Activated CD4-positive, alpha-beta T cell treated with anti-CD3 and anti-CD28 coated beads, Interleukin-2, amount 50 U/mL, for 16 hours (primary cell): ENCODE results near the gene ID2.

Source experiments
- DNase-seq: peaks from one replicate; pipeline ENCODE4 v3.0.0-alpha.2; 2020

Gene ID2, protein sequence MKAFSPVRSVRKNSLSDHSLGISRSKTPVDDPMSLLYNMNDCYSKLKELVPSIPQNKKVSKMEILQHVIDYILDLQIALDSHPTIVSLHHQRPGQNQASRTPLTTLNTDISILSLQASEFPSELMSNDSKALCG

DNA sequence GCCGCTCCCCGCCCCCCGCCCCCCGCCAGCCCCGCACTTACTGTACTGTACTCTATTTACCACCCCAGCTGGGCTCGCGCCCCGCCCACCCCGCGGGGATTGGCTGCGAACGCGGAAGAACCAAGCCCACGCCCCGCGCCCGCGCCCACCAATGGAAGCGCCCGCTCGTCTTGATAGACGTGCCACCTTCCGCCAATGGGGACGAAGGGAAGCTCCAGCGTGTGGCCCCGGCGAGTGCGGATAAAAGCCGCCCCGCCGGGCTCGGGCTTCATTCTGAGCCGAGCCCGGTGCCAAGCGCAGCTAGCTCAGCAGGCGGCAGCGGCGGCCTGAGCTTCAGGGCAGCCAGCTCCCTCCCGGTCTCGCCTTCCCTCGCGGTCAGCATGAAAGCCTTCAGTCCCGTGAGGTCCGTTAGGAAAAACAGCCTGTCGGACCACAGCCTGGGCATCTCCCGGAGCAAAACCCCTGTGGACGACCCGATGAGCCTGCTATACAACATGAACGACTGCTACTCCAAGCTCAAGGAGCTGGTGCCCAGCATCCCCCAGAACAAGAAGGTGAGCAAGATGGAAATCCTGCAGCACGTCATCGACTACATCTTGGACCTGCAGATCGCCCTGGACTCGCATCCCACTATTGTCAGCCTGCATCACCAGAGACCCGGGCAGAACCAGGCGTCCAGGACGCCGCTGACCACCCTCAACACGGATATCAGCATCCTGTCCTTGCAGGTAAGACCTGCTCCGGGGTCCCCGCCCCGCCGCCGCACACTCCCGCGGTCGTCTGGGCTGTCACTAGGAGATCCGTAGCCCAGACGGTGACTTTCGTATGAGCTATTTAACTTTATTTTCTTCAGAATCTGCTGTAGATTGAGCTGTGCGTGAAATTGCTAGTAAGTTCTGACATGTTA lies at the start of gene ID2:
Gene ID2 (plus strand): TSS at position 271 of the 907 bp plus-strand sequence. CDS start 110 bp downstream, at position 381.
- DNase-seq = peak; percentile 99

DNA sequence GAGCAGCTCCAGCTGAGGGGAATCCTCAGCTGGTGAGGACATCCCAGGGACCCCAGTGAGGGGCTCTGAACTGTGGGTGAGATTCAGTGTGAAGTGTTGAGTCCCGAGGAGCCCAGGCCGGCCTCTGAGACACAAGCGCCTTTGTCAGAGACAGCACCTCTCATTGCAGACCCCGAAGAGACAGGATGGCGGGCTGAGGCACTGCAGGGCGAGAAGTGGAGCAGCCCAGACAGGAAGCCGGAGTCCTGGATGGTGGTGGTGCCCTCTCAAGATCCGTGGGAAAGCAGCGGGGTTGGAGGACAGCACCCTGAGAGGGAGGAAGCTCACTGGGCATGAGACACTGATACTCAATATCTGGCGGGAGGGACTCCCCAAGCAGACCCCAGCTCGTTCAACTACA lies 49.1 kb upstream of the ID2 start:
- DNase-seq = no peak

DNA sequence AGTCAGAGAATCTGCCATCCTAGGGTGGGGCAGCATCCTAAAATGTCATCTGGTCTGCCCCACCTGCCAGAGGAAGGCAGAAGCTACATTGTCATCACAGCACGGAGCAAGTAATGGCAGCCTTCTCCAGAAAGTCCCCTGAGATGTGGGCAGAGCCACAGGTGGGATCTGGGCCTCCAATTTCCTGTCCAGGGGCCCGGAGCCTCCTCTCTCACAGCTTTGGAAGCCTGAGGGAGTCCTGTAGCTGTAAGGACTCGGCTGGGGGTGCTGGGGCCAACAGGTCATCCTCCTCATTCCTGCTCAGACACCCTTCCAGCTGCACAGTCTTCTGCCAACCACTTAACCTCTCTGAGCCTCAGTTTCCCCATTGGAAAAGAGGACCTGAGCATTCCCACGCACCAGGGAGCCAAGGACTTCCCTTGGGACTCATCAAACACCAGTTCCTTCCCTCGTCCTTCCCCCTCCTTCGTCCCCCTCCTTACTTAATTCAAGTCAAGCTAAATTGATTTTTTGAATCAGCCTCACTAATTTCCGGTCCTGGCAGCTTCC lies 48.6 kb upstream of the ID2 start:
- DNase-seq = no peak

DNA sequence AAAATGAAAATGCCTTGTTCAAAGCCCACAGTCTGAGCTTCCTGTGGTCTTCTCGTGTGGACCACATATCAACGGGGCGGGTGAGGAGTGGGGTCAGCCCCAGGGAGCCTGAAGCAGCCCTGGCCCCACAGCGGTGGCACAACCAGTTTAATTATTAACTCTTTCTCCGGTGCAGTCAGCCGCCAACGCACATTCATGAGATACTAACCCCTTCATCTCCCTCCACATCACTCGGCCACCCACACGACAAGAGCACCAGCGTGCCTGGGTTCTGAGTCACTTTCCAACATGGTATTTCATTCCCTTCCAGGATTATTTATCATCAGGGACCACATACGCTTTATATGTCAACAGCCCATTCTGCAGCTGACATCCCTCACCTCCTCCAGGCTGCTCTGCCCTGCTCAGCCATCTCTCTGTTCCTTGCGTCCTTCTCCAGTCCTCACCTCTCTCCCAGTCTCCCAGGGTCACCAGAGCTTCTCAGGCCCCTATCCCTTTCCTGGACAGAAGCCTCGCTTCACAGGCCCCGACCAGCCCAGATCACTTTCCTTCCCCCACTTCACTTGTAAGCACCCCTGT lies 48.0 kb upstream of the ID2 start:
- no peak for DNase-seq

DNA sequence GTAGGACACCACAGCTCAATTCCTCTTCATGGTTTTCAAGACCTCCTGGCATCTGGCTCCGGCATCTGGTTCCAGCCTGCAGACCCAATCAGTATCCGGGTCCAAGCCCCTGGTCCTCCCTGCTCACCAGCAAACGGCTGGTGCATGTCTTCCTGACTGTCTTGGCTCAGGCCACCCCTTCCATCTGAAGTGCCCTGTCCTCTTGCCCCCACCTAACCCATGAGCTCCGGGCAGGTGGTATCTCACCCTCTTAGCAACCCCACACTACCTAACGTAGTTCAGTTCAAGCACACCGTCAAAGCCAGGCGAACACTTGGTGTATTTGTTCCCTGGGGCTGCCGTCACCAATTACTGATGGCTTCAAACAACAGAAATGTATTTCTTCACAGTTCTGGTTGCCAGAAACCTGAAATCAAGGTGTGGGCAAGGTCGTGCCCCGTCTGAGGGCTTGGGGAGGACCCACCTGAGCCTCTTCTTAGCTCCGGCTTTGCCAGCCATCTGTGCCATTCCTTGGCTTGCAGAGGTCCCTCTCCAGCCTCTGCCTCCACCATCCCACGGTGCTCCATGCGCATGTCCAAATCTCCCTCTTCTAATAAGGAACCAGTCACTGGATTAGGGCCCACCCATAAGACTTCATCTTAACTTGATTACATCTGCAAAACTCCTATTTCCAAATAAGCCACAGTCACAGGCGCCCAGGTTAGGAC lies 47.2 kb upstream of the ID2 start:
- no peak for DNase-seq

DNA sequence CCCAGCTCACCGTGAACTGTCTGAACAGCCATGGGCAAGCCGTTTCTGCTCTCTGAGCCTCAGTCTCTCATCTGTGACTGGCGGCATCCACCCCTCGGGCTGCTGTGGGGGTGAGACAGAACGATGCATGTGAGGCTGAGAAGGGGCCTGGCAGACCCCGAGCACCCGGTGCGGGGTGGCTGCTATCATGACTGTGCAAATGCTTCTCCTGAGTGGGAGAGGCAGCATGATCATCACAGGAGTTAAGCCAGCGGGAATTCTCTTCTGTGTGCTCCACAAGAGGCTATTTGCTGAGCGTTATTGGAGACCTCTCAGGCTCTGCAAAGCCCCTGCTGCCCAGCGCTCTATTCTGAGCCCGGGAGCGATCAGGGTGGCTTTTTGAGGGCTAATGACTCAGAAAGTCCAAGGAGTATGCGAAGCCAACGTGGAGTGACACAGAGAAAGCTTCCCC lies 45.8 kb upstream of the ID2 start:
- no peak for DNase-seq

DNA sequence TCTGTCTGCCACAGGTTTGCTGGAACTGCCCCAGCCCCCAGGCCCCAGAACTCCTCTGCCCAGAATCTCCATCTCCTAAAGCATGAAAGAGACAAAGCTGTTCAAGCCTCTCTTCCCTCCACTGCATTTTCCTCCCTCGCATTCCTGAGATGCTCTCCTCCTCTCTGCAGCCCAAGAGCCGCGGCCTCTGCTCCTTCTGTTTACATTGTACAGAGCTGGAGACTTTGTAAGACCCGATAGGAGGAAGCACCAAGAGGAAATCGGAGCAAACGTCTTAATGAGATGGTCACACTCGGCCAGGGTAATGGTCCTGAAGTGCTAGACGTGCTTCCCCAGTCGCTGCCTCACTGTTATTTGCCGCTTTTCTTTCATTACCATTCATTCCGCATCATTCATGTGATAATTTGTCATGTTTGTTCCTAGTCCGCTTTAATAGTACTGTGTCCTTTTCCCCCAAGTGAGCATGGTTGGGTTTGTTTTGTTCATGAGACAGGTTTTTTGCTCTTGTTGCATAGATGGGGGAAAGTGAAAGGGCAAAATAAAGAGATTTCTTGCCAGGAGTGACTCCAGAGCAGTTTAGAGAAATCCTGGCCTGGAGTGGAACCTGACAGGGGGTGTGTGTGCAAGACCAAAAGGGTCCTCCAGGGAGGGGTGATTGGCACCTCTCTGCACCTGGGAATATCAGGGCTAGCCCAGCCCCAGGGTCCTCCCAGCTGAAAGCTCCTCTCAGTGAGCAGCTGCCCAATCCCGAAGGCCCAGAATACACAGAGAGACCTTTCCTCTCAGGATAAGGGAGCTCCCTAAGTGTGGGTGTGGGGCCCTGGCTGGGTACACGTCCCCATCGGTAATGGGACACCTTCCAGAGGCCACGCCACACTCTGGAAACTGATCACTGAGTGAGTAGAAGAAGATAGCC lies 44.9 kb upstream of the ID2 start:
- DNase-seq = no peak

DNA sequence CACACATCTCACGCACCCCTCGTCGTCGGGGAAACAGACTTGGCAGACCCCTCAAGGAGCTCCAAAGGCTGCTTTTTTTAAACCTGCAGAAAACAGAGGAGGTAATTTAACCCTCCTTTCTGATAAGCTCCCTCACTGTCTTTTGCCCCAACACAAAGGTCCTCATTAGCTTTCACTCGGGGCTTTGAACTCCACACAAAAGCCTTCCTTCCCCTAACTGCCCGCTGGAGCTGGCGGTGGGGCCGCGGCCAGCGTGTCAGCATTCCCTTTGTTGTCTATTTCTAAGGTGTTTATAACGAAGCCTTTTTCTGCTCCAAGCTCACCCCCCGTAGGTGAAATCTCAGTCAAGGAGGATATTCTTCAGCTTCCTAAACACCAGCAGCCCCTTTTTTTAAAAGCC lies 43.5 kb upstream of the ID2 start:
- DNase-seq = no peak

DNA sequence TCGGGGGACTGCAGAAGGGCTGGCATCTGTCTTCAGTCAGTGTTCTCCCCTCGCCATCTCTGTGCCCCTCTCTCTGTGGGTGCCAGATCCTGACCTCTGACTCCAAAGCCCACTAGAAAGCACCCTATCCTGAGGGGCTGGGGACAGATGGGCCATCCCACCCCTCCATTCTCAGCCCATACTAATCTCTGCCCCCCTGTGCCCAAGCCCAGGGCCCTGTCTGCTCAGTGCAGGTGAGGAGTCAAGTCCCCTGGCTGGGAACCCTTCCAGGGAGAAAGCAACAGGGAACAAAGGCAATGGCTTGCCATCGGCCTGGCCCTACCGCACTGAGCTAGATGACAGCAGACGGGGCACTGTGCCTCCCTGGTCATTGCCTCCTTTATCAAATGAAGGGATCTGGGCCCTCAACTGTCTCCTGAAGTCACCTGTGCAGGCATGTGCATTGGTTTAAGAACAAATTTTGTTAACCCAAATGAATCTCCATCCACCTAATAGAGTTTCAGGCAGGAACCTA lies 42.7 kb upstream of the ID2 start:
- no peak for DNase-seq

DNA sequence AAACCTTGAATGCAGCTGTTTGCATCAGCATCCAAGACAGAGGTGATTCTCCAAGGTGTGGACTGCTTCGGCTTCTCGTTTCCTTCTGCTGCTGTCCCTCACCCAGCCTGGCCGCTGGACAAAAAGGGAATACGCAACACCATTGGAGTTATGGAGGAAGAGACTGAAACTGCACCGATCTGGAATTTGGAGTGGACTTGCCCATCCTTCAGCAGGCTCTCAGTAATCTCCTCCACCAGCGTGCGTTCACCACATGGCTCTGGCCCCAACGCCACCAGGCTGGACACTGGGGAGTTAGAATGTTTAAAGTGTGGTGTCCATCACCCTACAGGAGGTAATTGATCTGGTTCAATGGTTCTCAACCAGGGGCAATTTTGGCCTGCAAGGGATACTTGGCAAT lies 41.4 kb upstream of the ID2 start:
- DNase-seq = no peak

DNA sequence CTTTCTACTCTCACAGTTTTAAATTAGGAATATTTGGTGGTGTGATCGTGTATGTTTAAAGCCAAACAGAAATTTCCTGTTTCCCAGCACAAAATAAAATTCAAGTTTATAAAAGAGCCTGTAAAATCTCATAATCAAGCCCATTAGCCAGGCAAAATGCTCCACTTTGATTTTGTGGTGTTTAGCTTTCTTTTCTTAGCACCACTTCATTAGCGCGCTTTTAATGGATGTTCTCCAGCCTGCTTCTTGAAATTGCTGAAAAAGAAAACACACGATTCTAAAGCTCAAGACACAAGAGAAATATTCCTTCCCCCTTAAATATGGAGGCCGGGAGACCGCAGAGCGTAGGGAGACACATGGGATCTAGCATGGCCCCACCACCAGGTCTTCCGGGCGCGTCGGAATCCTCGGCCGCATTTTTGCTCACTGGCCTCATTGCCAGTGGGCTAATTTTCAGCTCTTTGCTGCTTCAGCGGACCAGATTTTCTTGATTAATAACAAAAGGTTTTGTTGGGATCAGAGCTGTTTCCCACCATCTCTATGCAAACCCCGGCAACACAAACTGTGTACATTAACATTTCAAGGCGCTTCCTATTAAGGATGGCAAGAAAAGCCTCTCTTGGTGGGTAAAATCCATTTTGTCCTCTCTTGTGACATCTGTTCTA lies 40.4 kb upstream of the ID2 start:
- DNase-seq = no peak

DNA sequence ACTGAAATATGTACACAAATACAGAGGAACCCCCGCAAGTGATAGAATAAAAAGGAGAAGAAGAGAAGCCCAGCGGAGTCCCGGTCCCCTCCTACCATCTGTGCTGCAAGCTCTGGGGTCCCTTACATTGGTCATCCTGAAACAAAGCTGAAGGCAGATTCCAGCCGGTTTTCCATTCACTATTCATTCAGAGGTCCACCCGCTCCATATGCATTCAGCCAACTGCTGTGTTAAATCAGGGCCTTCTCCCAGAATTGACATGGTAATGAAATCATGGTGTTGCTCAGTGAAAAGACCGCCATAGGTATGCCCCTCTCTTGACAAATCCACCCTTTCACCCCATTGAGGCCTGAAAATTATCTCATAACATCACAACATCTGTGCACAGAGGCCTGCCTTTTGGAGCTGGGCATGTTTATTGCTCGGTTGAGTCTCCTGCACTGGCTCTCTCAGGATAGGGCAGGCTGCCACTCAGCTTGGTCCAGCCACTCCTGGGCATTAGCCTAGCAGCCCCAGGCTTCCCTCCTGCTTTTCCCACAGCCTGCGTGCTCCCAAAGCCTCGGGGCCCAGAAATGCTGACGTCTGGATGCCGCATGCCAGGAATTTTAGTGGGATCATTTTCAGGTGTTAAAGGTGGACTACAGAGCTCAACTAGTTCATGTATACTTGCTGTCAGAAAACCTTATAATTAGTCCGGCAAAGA lies 39.3 kb upstream of the ID2 start:
- no peak for DNase-seq

DNA sequence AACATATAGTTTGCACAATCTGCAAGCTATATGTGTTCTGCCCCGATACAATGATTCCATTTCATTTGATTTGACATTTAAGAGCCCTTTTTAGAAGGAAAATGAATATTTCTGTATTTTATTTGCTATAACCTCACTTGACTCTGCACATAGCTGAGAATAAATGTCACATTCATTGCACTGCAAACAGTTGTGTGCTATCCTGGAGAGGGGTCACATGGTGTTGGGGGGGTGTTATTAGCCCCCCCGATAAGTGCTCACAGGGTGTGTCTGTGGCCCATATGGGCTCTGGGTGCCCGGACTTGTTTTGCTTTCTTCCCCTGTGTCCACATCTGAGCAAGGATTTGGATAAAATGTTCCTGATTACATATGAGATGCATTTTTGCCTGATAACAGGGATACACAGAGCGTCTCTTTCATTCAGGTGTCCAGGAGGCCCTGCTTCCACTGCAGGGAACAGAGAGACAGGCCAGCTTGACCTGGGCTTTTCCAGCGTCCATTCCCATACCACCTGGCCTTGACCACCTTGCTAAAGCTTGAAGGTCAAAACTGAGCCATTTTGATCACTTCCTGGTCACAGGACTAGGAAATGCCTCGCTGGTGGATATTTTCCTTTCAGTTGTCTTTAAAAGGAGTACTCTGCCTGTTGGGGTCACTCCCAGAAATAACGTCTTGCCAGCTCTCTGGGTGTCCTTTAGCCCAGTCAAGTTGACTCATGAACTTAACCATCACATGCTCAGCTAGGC lies 38.4 kb upstream of the ID2 start:
- no peak for DNase-seq

DNA sequence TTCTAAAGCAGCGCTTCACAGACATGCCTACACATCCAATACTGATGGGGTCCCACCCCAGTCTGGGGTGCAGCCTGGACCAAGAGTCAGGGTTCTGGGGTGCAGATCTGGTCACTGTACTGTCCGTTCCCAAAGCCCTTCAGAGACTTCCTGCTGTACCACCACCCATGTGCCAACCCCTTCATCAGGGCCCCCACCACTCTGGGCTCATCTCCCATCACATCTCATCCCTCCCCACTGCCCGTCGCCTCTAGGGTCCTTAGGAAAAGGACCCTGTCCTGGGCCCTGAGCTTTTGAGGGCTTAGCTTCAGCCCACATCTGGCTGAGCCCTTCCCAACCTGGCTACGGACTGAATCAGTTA lies 37.9 kb upstream of the ID2 start:
- no peak for DNase-seq

DNA sequence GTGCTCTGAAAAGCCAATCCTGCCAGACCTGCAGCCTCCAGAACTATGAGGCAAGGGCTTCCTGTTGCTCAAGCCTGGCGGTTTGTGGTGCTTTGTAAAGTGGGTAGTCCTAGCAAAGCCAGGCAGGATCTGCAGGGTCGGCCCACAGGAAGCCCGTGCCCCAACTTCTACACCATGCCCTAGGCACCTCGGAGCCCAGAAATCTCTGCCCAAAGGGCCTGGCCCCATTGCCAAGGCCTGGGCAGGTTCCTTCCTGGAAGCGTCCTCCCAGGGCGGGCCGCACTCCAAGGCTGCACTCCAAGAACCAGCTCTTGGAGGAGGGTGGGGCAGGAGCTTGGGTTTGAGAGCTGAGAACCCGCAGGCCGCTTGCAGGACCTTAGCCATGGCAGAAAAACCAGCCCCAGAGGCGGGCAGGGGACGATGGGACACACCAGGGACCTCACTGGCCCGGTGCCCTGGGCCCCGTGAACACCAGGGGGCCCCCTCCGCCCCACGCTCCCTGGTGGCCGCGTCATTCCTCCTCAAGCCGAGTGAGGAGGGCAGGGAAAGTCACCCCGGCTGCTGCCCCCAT lies 37.2 kb upstream of the ID2 start:
- peak; percentile 12 for DNase-seq

DNA sequence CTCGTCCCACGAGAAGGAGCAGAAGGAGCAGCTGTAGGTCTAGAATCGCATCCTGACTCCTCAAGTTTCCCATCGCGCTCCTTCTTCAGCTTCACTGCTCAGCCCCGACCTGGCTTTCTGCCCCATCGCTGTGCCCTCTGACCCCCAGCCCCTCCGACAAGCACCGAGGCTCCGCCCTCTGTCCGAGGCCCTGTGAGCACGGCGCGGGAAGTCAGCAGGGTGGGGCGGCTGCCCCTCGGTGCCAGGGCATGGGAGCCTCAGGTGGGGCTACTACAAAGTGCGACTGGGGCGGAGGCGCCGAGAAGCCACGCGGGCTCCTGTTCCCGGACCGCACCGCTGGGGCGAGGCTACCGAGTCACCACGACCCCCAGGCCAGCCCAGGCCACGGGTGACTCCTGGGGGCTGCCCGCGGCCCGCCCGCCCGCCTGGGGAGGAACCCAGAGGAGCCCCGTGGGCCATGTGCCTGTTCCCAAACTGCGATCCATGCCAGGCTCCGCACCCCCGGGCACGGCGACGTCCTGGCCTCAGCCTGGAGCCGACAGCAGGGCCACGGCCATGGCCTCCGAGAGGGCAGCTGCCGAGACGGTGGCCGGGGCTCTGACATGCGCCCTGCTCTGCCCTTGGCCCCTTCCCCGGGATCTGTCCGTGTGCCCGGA lies 36.6 kb upstream of the ID2 start:
- no peak for DNase-seq

DNA sequence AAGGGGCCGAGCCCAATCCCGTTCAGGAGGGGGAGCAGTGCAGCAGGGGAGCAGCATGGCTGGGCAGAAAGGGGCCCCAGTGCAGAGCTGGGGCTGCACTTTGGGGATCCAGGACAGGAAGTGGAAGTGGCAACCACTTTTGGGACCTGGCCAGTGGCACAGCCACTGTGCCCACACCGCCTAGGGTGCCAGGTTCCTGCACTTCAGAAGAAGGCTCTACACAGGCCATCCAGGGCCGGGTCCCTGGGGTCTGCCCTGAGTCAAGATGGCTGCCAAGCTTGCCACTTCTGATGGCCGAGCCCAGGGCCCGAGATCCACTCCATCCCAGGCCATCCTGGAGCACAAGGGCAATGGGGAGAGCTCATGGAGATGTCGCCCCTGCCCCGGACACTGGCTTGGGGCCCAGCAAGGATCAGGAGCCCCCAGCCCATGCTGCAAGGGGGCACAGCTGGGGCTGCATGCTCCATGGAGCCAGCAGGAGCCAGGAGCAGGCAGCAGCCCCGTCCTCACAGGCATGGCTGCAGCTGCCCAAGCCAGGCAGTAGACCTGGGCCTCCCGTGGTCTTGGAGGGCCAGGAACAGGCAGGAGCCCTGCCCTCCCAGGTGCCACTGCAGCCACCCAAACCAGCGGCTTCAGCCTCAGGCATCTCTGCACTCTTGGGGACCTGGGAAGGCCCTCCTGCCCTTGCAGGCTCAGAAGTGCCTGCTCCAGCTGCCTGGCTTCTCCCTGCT lies 35.0 kb upstream of the ID2 start:
- no peak for DNase-seq

DNA sequence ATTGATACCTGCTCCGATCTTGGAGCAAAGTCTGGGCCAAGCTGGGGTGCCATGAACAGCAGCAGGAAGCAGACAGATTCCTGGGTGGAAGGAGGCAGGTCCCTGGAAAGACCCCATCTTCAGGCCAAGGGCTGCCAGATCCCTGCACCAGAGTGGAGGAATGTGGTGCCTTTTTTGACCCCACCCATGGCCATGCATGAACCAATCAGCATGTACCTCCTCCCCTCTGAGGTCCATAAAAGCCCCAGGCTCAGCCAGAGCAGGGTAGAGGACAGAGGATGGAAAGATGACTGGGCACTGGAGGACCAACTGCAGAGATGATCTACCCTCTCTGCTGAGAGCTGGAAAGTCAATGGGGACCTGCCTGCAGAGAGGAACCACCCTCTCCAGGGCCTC lies 34.4 kb upstream of the ID2 start:
- no peak for DNase-seq
